Stimulated activated CD4-positive, alpha-beta T cell treated with anti-CD3 and anti-CD28 coated beads, Interleukin-4, amount 100 ng/mL, for 4 hours (primary cell): ENCODE measurements around the gene SNAP23.

ENCODE experiments used
- DNase-seq, 2 experiments: peaks; one replicate each; pipeline ENCODE4 v3.0.0-alpha.2; 2020

SNAP23 gene

GRCh38 chr15:42495361-42496212 lies at the start of gene SNAP23:
Gene SNAP23 (plus strand): TSS chr15:42495634. CDS start chr15:42511847, 16,213 bp downstream.
- peak; percentile 73 for DNase-seq

DNA sequence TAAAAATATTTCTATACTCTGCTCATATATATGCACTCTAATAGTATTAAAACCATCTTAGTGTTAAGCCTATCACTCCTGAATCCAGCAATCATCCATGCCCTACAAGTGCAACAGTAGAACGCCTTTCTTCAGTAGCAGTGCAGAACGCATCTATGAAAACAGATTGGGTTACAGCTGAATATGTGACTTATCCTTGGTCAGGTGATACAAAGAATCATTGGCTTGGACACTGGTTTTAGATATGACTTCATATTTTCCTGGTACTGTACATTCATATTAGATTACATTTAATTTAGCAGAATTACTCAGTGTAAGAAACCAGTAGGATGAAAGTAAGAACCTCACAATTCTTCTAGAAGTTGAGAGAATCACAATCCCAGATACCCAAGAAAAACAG lies 47.8 kb upstream of the SNAP23 start:
- DNase-seq, result no peak

DNA sequence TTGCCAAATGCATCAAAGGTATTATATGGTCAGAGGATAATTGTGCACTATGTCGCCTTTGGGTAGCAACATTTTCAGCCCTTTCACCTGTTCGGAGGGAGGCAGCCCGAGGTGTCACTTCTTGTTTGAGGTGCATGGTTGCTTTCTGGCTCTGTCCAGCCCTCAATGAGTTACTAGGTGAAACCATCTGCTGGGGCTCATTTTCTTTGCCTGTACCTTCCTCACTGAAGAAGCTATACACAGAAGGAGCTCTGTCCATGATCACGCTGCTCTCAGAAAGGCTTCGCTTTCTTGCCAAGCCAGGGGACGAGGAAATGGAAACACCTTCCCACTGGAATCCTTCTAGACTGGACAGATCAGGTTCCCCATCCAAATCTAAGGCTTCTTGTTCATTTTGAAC lies 47.2 kb upstream of the SNAP23 start:
- DNase-seq, result no peak

- no peak for DNase-seq
These were observed 45.5 kb upstream of the SNAP23 start for GRCh38 chr15:42449770-42450424.

- DNase-seq, result no peak
These were observed 45.0 kb upstream of the SNAP23 start for GRCh38 chr15:42450425-42450790.

DNA sequence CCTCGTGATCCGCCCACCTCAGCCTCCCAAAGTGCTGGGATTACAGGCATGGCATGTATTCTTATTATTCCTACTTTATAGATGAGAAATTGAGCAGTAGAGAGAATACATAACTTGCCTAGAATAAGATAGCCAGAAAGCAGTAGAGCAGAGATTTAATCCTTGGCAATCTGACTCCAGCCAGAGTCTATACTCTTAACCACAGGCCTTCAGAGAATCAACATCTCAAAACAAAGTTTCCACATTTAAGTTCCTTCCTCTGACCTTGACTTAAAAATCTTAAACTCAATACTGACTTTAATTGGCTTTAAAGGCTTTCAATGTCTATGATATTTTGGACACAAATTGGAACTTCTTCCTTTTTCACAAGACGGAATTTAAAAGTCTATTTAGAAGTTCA lies 41.6 kb upstream of the SNAP23 start:
- no peak for DNase-seq

DNA sequence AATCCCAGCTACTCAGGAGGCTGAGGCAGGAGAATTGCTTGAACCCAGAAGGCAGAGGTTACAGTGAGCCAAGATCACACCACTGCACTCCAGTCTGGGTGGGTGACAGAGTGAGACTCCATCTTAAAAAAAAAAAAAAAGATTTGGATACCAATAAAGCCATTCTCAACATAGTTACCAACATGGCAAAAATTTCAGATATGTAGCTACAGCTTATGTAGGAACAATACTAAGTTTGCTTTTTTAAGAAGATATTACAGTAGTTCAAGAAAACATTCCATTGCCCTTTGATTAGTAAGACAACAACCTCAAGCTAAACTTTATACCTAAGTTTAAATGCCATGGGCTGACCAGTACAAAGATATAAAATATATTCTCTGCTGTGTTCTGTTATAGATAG lies 38.9 kb upstream of the SNAP23 start:
- DNase-seq, result no peak

DNA sequence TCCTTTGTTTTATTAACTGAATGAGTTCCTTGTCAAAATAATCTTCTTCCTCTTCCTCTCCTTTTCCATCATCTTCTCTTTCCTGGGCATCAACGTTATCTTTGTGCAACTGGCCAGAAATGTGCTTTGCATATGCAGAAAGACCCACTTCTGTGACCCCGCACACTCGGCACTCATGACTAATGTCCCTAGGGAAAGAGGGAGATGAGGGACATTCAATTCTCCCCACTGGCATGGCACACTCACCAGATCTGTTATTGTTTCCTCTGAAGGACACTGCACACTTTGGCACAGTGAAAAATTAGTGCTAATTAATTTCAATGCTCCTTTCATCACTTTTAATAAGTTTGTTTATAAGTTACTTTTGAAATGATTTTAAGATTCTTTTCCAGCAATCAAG lies 38.5 kb upstream of the SNAP23 start:
- no peak for DNase-seq

DNA sequence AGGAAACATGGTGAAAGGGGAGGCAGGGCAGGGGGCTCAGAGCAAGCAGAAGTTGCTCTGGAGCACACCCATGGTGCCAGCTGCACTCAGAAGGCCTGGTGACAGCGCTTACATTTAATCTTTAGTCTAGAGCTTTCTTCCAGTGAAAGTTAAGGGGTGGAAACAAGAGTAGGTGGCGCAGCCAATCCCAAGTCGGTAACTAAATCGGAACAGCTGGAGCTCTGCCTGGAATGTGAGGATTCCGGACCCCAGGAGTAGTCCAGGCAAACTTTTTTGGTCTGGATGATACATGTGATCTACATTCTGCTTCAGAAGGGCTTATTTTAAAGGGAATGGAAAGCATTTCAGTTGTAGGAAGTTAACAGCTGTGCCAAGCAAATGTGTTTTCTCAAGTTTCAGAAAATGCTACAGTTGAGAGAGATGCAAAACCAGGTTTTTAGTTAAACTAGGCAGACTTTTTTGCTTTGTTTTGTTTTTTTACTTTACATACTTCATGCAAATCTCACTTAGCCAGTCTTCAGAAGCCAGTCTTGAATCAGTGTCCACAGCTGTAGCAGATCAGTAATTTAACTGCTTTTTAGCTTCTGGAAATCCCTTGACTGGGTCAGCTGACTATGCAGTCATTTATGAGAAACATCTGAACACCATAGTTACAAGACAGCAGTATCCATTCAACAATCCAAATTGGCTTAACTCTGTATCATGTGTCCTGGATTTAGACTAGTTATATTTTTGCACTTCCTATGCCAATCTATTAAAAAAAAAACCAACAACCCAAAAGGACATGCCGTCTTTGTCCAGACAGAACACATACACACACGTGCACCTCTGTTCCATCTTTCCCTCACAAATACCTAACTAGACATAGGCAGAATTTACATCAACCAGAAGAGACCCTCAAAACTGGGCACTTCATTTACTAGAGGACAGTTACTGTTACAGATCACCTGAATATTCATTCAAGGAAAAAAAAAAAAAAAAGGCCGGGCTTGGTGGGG lies 37.7 kb upstream of the SNAP23 start:
- DNase-seq, result no peak

GRCh38 chr15:42461261-42461660 lies 34.2 kb upstream of the SNAP23 start:
- no peak for DNase-seq

DNA sequence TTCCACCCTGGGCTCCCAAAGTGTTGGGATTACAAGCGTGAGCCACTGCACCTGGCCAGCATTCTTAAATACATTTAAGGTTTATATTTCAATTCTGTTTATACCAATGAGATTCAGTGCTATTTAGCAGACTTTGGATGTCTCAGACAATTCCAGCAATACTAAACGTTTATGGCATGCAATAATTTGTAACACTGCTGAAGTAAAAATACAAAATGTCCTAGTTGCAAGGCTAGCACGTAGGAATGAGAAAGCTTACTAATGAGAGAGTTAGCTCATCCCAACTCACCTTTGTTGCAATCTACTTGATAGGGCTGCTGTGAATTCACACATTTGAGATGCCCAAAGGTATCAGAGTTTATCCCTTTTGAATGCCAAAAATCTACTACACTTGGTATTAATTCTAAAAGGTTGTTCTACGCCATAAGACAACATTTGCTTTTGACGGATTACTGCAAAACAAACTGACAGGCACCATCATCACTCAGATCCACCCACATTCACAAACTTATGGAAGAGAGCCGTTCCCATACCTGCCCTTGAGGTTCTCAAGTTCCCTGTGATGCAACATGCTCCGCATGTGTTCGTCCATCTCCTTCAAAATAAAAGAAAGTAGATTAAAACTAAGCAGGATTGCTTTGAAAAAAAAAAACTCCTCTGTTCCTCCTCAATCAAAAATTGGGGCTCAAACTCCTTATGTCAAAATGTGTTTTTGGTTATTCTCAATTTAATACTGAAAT lies 29.7 kb upstream of the SNAP23 start:
- DNase-seq, result no peak

- DNase-seq, result no peak
These were observed 24.4 kb upstream of the SNAP23 start for GRCh38 chr15:42471002-42471401.

- no peak for DNase-seq
These were observed 20.6 kb upstream of the SNAP23 start for GRCh38 chr15:42474827-42475226.

DNA sequence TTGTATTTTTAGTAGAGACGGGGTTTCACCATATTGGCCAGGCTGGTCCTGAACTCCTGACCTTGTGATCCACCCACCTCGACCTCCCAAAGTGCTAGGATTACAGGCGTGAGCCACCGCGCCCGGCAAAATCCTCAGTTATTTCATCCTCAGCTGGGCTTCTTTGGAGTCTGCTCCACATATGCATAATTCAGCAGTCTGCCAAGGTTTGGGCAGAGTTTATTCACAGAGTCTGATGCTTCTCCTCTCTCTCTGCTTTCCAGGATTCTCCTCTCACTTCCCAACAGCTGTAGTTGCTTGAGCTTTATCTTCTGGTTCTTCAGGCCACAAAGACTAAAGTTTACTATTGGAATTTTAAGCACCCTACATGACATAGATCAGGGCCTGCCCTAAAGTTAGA lies 12.7 kb upstream of the SNAP23 start:
- DNase-seq, result no peak

DNA sequence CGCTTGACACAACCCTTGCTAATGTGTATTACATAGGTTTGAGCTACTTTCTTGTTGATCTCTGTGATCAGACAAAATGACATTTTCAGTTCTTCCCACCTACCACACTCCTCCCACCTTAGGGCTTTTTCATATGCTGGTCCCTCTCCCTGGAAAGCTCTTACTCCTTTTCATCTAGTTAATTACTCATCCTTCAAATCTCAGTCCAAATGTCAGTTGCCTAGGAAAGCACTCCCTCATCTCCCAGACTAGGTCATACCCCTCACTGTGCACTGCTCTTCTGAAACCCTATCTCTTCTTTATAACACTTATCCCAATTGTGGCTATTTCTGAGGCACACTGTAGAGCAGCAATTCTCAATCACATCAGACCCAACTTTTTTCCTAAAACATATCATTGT lies 11.8 kb upstream of the SNAP23 start:
- no peak for DNase-seq

- DNase-seq, result no peak
These were observed 5.2 kb upstream of the SNAP23 start for GRCh38 chr15:42490291-42490670.

GRCh38 chr15:42490671-42491538 lies 4.5 kb upstream of the SNAP23 start, which contains the start of gene ZNF106:
Gene ZNF106 (minus strand): TSS chr15:42491141. CDS start chr15:42472289, 18,852 bp downstream.
- DNase-seq, result peak; percentile 82 to 84

DNA sequence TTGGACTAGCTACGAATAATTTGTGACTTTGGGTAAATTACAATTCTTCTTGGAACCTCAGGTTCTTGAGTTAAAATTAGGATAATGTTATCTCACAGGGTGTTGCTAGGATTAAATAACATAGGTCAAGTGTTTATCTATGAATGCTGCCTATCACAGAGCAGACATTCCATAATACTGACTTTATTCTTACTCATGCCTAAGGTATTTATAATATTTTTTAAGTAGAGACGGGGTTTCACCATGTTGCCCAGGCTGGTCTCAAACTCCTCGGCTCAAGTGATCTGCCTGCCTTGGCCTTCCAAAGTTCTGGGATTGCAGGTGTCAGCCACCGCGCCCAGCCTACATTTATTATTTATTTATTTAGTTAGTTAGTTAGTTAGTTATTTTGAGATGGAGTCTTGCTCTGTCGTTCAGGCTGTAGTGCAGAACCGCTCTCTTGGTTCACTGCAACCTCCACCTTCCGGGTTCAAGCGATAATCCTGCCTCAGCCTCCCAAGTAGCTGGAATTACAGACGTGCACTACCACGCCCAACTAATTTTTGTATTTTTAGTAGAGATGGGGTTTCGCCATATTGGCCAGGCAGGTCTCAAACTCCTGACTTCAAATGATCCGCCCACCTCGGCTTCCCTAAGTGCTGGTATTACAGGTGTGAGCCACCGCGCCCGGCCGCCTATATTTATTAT lies 3.8 kb upstream of the SNAP23 start:
- DNase-seq, result no peak

GRCh38 chr15:42493679-42494078 lies 1.8 kb upstream of the SNAP23 start:
- no peak for DNase-seq

DNA sequence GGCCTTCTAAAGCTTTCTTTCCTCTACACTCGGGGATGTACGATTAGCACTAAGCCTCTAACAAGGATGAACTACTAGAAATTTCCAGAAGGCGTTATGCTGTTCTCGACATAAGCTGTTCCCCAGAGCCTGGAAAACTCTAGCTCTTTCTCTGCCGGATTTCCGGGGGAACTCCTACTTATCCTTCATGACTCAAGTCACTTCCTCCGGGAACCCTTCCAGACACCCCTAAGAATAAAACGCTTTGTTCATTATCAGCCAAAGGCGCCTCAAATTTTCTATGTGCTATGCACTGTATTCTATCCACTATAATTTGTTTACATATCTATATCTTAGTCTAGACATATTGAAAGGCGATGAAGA lies 455 bp upstream of the SNAP23 start:
- DNase-seq, result peak in 1 of 2 experiments; percentile 31
